CD4-positive, alpha-beta T cell treated with Interleukin-17A for 1 hour (primary cell): ENCODE measurements around the gene CENPB.
A peak's percentile ranks its signal among the peaks of the same experiment; 100 is the strongest.

Source experiments
- DNase-seq: peaks from one replicate; pipeline ENCODE4 v3.0.0-alpha.2; 2020

The CENPB gene

GRCh38 chr20:3745686-3746173 lies 40.8 kb downstream of the CENPB start:
- DNase-seq: no peak

GRCh38 chr20:3744806-3745685 lies 41.5 kb downstream of the CENPB start:
- peak; percentile 86 for DNase-seq

- DNase-seq: no peak
These were observed 42.5 kb downstream of the CENPB start for GRCh38 chr20:3744037-3744436.

GRCh38 chr20:3743251-3743650 lies 43.3 kb downstream of the CENPB start:
- DNase-seq: no peak

- no peak for DNase-seq
These were observed 44.6 kb downstream of the CENPB start for GRCh38 chr20:3741836-3742458.

GRCh38 chr20:3740615-3741301 lies 45.8 kb downstream of the CENPB start:
- DNase-seq: no peak

- DNase-seq: no peak
These were observed 46.6 kb downstream of the CENPB start for GRCh38 chr20:3739926-3740451.

GRCh38 chr20:3739054-3739925 lies 47.2 kb downstream of the CENPB start:
- DNase-seq: no peak

GRCh38 chr20:3738111-3739053 lies 48.2 kb downstream of the CENPB start:
- DNase-seq: no peak

- DNase-seq: no peak
These were observed 50.8 kb downstream of the CENPB start for GRCh38 chr20:3735768-3736167.

- DNase-seq: no peak
These were observed 52.3 kb downstream of the CENPB start for GRCh38 chr20:3734111-3734843.
